ENCODE measurements around the gene KLRK1.
A peak's percentile ranks its signal among the peaks of the same experiment; 100 is the strongest.
"Not testable (repeated sequence)": the region's sequence is repeated elsewhere in the genome, so short reads cannot be mapped to it uniquely, and the experiment has no call there.

KLRK1 gene

GRCh38 chr12:10361622-10362021 is 28.2 kb downstream of the KLRK1 start:
- peak; percentile 54 for DNase-seq

GRCh38 chr12:10361084-10361483 is 28.8 kb downstream of the KLRK1 start:
- DNase-seq: peak; percentile 94

- DNase-seq: no peak
Observed at GRCh38 chr12:10358969-10359368, 30.9 kb downstream of the KLRK1 start.

GRCh38 chr12:10358131-10358530 is 31.7 kb downstream of the KLRK1 start:
- no peak for DNase-seq

GRCh38 chr12:10354502-10354901 is 35.3 kb downstream of the KLRK1 start:
- DNase-seq: no peak

GRCh38 chr12:10354071-10354470 is 35.8 kb downstream of the KLRK1 start:
- DNase-seq: peak; percentile 42

GRCh38 chr12:10351457-10351856 is 38.4 kb downstream of the KLRK1 start:
- not testable (repeated sequence) for DNase-seq

GRCh38 chr12:10341892-10342509 is 47.8 kb downstream of the KLRK1 start:
- no peak for DNase-seq

- not testable (repeated sequence) for DNase-seq
Observed at GRCh38 chr12:10340946-10341345, 48.9 kb downstream of the KLRK1 start.

GRCh38 chr12:10339053-10339840 is 50.6 kb downstream of the KLRK1 start:
- DNase-seq: no peak

- DNase-seq: not testable (repeated sequence)
Observed at GRCh38 chr12:10338470-10338869, 51.4 kb downstream of the KLRK1 start.

- DNase-seq: not testable (repeated sequence)
Observed at GRCh38 chr12:10336196-10336595, 53.6 kb downstream of the KLRK1 start.

- DNase-seq: peak; percentile 53
Observed at GRCh38 chr12:10331642-10332239, 58.1 kb downstream of the KLRK1 start.

- DNase-seq: not testable (repeated sequence)
Observed at GRCh38 chr12:10328691-10329090, 61.1 kb downstream of the KLRK1 start.

All from DMS153 (cell line).